GM10248 (cell line): ENCODE measurements around the gene SAMD4B.

Source experiments
- CTCF ChIA-PET: fragments of 300-600 bp; sonication (Branson Sonifier 250); formaldehyde crosslinking; extraction: SDS; loops from one replicate; lab custom pipeline; 2021; ENCODE audit warnings: antibody characterized with exemption; lab: Yijun Ruan, JAX
- POLR2A ChIA-PET: fragments of 350-650 bp; sonication (Branson Sonifier 250); formaldehyde crosslinking; extraction: SDS; loops from one replicate; lab custom pipeline; 2020; ENCODE audit warnings: antibody characterized with exemption; lab: Yijun Ruan, JAX
- DNase-seq: peaks from one replicate; pipeline ENCODE4 v3.0.0; 2012; ENCODE audit errors: extremely low spot score
- TF ChIP-seq, protein P1 (sequence below): IDR thresholded peaks from 2 replicates; pipeline ENCODE4 v1.5.1; 2012; ENCODE audit warnings: mild to moderate bottlenecking, low read depth; ENCODE audit errors: extremely low read depth, missing control alignments, control extremely low read depth

The SAMD4B gene

DNA sequence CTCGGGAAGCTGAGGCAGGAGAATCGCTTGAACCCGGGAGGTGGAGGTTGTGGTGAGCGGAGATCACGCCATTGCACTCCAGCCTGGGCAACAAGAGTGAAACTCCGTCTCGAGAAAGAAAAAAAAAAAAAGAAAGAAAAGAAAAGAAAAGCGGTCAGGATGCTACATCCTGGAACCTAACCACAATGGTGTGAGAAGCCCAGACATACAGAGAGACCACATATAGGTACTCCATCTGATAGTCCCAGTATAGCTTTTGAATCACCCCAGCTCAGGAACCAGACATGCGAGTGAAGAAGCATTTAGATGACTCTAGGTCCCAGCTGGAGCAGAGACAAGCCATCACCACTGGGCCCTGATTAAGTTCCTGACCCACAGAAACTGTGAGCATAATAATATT is 42.8 kb upstream of the SAMD4B start:
- POLR2A ChIA-PET: no interaction called here
- no peak for DNase-seq
- CTCF ChIA-PET: no interaction called here
- TF ChIP-seq, protein P1, sequence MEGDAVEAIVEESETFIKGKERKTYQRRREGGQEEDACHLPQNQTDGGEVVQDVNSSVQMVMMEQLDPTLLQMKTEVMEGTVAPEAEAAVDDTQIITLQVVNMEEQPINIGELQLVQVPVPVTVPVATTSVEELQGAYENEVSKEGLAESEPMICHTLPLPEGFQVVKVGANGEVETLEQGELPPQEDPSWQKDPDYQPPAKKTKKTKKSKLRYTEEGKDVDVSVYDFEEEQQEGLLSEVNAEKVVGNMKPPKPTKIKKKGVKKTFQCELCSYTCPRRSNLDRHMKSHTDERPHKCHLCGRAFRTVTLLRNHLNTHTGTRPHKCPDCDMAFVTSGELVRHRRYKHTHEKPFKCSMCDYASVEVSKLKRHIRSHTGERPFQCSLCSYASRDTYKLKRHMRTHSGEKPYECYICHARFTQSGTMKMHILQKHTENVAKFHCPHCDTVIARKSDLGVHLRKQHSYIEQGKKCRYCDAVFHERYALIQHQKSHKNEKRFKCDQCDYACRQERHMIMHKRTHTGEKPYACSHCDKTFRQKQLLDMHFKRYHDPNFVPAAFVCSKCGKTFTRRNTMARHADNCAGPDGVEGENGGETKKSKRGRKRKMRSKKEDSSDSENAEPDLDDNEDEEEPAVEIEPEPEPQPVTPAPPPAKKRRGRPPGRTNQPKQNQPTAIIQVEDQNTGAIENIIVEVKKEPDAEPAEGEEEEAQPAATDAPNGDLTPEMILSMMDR: no peak

DNA sequence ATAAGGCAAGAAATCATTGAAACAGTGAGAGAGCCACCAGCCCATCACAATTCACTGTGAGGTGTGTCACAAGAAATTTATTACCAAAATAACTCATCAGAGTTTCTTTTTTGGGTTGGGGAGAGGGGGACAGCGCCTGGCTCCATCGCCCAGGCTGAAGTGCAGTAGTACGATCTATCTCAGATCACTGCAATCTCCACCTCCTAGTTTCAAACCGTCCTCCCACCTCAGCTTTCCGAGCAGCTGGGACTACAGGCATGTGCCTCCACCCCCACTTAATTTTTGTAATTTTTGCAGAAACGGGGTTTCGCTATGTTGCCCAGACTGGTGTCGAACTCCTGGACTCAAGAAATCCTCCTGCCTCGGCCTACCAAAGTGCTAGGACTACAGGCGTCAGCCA is 42.4 kb upstream of the SAMD4B start:
- ChIA-PET POLR2A (no interaction called here), CTCF (no interaction called here)
- no peak for DNase-seq
- TF ChIP-seq, protein P1: no peak

- CTCF ChIA-PET: no interaction called here
- TF ChIP-seq, protein P1: no peak
- no peak for DNase-seq
- POLR2A ChIA-PET: no interaction called here
Observed at GRCh38 chr19:39301021-39301420, 41.2 kb upstream of the SAMD4B start.

- no peak for DNase-seq
- ChIA-PET POLR2A (no interaction called here), CTCF (no interaction called here)
- TF ChIP-seq, protein P1: no peak
Observed at GRCh38 chr19:39301562-39301961, 40.7 kb upstream of the SAMD4B start.

- CTCF ChIA-PET: interaction anchor here (0.9 to 1.3 kb wide), 2 partner anchors 11 to 13 kb away, joined by 3 read pairs; no protein-coding TSS in a partner anchor
- POLR2A ChIA-PET: no interaction called here
- peak; percentile 1 for DNase-seq
- TF ChIP-seq, protein P1: no peak
Observed at GRCh38 chr19:39303373-39304184, 38.6 kb upstream of the SAMD4B start.

- ChIA-PET CTCF (interaction anchor here (1.3 kb wide), 1 partner anchor 11 kb away, joined by 3 read pairs; no protein-coding TSS in a partner anchor), POLR2A (no interaction called here)
- peak; percentile 3 for DNase-seq
- TF ChIP-seq, protein P1: no peak
Observed at GRCh38 chr19:39304185-39304513, 38.1 kb upstream of the SAMD4B start.
